GM10847 (cell line): ENCODE results near the gene NR6A1.

Source experiments
- POLR2A ChIP-seq: IDR thresholded peaks from 2 replicates; pipeline ENCODE4 v1.6.1; 2011; ENCODE audit not compliant: insufficient read length; ENCODE audit errors: extremely low read depth

The NR6A1 gene

GRCh38 chr9:124657516-124657915 is 113.6 kb downstream of the NR6A1 start:
- TF ChIP-seq POLR2A, result no peak

GRCh38 chr9:124654431-124654830 is 116.7 kb downstream of the NR6A1 start:
- TF ChIP-seq POLR2A, result no peak

- no peak for TF ChIP-seq POLR2A
Observed at GRCh38 chr9:124652615-124653393, 118.3 kb downstream of the NR6A1 start.

GRCh38 chr9:124652203-124652602 is 118.9 kb downstream of the NR6A1 start:
- no peak for TF ChIP-seq POLR2A

- TF ChIP-seq POLR2A, result no peak
Observed at GRCh38 chr9:124645274-124645673, 125.8 kb downstream of the NR6A1 start.

- no peak for TF ChIP-seq POLR2A
Observed at GRCh38 chr9:124639637-124640036, 131.5 kb downstream of the NR6A1 start.

- TF ChIP-seq POLR2A, result no peak
Observed at GRCh38 chr9:124635285-124635684, 135.8 kb downstream of the NR6A1 start.

- TF ChIP-seq POLR2A, result no peak
Observed at GRCh38 chr9:124632077-124632621, 139.0 kb downstream of the NR6A1 start.

GRCh38 chr9:124631326-124631725 is 139.8 kb downstream of the NR6A1 start:
- no peak for TF ChIP-seq POLR2A

GRCh38 chr9:124629600-124629999 is 141.5 kb downstream of the NR6A1 start:
- TF ChIP-seq POLR2A, result no peak

GRCh38 chr9:124628741-124629140 is 142.4 kb downstream of the NR6A1 start:
- TF ChIP-seq POLR2A, result no peak

GRCh38 chr9:124626276-124626675 is 144.8 kb downstream of the NR6A1 start:
- TF ChIP-seq POLR2A, result no peak

- no peak for TF ChIP-seq POLR2A
Observed at GRCh38 chr9:124625087-124625486, 146.0 kb downstream of the NR6A1 start.

- no peak for TF ChIP-seq POLR2A
Observed at GRCh38 chr9:124624735-124624992, 146.4 kb downstream of the NR6A1 start.

- no peak for TF ChIP-seq POLR2A
Observed at GRCh38 chr9:124623966-124624734, 147.0 kb downstream of the NR6A1 start.

- TF ChIP-seq POLR2A, result no peak
Observed at GRCh38 chr9:124622882-124623281, 148.2 kb downstream of the NR6A1 start.
